ENCODE results near the gene CCR1.

DNA sequence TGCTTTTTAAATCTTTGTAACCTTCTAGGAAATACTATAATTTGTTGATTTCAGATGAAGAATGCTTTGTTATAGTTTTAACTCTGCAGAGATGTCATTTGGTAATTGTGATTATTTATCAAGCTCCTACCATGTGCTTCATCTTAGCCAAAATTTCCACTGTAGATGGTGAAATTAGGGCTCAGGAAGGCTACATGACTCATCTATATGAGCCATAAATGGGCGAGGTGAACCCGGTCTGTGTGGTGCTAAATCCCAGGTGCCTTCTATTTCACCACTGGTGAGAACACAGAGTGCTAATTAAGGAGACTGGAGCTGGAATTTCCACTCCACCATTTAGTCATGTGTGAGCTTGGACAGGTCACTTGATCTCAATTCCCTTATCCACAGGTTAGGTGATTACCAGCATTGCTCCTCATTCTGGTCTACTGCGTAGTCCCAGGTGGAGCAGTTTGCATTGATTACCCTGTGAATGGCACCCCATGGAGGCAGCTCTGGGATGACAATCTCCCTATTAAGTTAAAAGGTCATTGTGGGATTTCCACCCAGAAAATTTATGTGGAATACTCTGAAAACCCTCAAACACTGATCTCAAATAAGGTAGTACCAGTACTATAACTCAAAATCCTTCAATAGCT lies 31.3 kb upstream of the CCR1 start:
- TF ChIP-seq, protein P1, sequence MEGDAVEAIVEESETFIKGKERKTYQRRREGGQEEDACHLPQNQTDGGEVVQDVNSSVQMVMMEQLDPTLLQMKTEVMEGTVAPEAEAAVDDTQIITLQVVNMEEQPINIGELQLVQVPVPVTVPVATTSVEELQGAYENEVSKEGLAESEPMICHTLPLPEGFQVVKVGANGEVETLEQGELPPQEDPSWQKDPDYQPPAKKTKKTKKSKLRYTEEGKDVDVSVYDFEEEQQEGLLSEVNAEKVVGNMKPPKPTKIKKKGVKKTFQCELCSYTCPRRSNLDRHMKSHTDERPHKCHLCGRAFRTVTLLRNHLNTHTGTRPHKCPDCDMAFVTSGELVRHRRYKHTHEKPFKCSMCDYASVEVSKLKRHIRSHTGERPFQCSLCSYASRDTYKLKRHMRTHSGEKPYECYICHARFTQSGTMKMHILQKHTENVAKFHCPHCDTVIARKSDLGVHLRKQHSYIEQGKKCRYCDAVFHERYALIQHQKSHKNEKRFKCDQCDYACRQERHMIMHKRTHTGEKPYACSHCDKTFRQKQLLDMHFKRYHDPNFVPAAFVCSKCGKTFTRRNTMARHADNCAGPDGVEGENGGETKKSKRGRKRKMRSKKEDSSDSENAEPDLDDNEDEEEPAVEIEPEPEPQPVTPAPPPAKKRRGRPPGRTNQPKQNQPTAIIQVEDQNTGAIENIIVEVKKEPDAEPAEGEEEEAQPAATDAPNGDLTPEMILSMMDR (IDR thresholded peaks at IDR 0.05): no peak
- TF ChIP-seq POLR2A (IDR thresholded peaks at IDR 0.05): no peak

Data from Peyer's patch (tissue), 4 donors.